HepG2 (cell line): ENCODE results near the gene TLE1. TPM values are rescaled to one million over a fixed set of nuclear protein-coding genes. Genes with fewer than 3 reads are reported as not detected.

Experiments
- ATAC-seq: fragments of 200-7000 bp; cut with Tn5 transposase; 3 replicates; pipeline ENCODE4 v1.9.1; 2020; ENCODE audit warnings: mild to moderate bottlenecking, moderate library complexity
- BruUV-seq: library from RNA; stranded (reverse); fragments of 400-500 nt; replicated peaks from 2 replicates; lab custom pipeline; 2021; lab: Mats Ljungman, UMichigan
- CTCF ChIA-PET: fragments of 300-600 bp; formaldehyde crosslinking; extraction: SDS; loops from one replicate; lab custom pipeline; 2021; ENCODE audit warnings: low total read pairs, inconsistent platforms, low intra/inter-chr PET ratio; lab: Yijun Ruan, JAX
- POLR2A ChIA-PET: fragments of 350-600 bp; sonication (Branson Sonifier 250); formaldehyde crosslinking; loops from one replicate; lab custom pipeline; 2020; ENCODE audit warnings: antibody characterized with exemption, inconsistent platforms; lab: Yijun Ruan, JAX
- DNase-seq: peaks from one replicate; pipeline ENCODE4 v3.0.0-alpha.2; 2015; ENCODE audit warnings: low spot score
- FAIRE-seq: peaks from 3 replicates; lab custom pipeline; 2011; peaks lifted over from hg19 to GRCh38; lab: Jason Lieb, UNC
- H2AFZ ChIP-seq: one replicate; pipeline ENCODE4 v1.6.1; 2011; ENCODE audit warnings: low read length, inconsistent platforms
- H3K27ac ChIP-seq: fragments of 300-600 bp; 3 replicates; pipeline ENCODE4 v1.8.0; 2011; ENCODE audit warnings: mixed run types, mild to moderate bottlenecking, mixed read lengths, low read length, inconsistent platforms; ENCODE audit not compliant: insufficient read depth; ENCODE audit errors: extremely low read length
- H3K27me3 ChIP-seq, 2 experiments: fragments of 200-600 bp in 1 of 2; 2 replicates in 1 of 2; 3 replicates in 1 of 2; pipeline versions ENCODE4 v1.6.0 to v1.8.0; 2011; ENCODE audit warnings: low read length in 2 of 2, mild to moderate bottlenecking in 2 of 2, moderate library complexity in 2 of 2, inconsistent platforms in 1 of 2; ENCODE audit not compliant: insufficient read depth in 2 of 2, control insufficient read depth in 1 of 2
- H3K36me3 ChIP-seq, 2 experiments: fragments of 200-600 bp in 1 of 2; replicated peaks in 1 of 2; 2 replicates in 1 of 2; 3 replicates in 1 of 2; pipeline versions ENCODE4 v1.5.1 to v1.8.0; 2011; ENCODE audit warnings: low read length in 2 of 2, inconsistent platforms in 1 of 2; ENCODE audit not compliant: insufficient read depth in 2 of 2, control insufficient read depth in 1 of 2
- H3K4me1 ChIP-seq: 2 replicates; pipeline ENCODE4 v1.5.1; 2012; ENCODE audit warnings: low read length, inconsistent platforms; ENCODE audit not compliant: insufficient read depth
- H3K4me2 ChIP-seq: 2 replicates; pipeline ENCODE4 v1.6.0; 2011; ENCODE audit warnings: low read depth, low read length, inconsistent platforms
- H3K4me3 ChIP-seq, 3 experiments: fragments of 200-600 bp in 1 of 3; sonication (generic), shearing (Covaris generic) in 1 of 3; replicated peaks in 1 of 3; 2 replicates each; pipeline ENCODE4 v1.5.1; 2011 to 2016; ENCODE audit warnings: low read length in 3 of 3, inconsistent platforms in 2 of 3, low read depth in 2 of 3, mild to moderate bottlenecking in 2 of 3, control low read depth in 1 of 3, mixed read lengths in 1 of 3; ENCODE audit not compliant: insufficient read depth in 1 of 3
- H3K79me2 ChIP-seq: one replicate; pipeline ENCODE4 v1.6.1; 2011; ENCODE audit warnings: low read length, inconsistent platforms; ENCODE audit not compliant: insufficient read depth
- H3K9ac ChIP-seq: 2 replicates; pipeline ENCODE4 v1.6.0; 2011; ENCODE audit warnings: mild to moderate bottlenecking, low read depth, low read length, inconsistent platforms; ENCODE audit not compliant: insufficient read depth
- H3K9me3 ChIP-seq: 2 replicates; pipeline ENCODE4 v1.5.1; 2012; ENCODE audit warnings: mild to moderate bottlenecking, low read length
- H4K20me1 ChIP-seq: 2 replicates; pipeline ENCODE4 v1.6.0; 2011; ENCODE audit warnings: inconsistent platforms, mild to moderate bottlenecking, low read length, moderate library complexity; ENCODE audit not compliant: insufficient read depth
- CEBPB ChIP-seq: IDR thresholded peaks from 2 replicates; pipeline ENCODE4 v1.6.1; 2011; ENCODE audit warnings: low read depth, low read length, improper control_type of control experiment, borderline replicate concordance
- FOSL2 ChIP-seq: sonication (generic); formaldehyde crosslinking; IDR thresholded peaks from 2 replicates; pipeline ENCODE4 v1.4.0; 2020; ENCODE audit warnings: missing genetic modification reagents
- GATA4 ChIP-seq: sonication (generic); IDR thresholded peaks from 2 replicates; pipeline ENCODE4 v1.6.1; 2016; ENCODE audit warnings: antibody characterized with exemption, low read depth, borderline replicate concordance
- HNF4A ChIP-seq: sonication (generic); formaldehyde crosslinking; IDR thresholded peaks from 2 replicates; pipeline ENCODE4 v1.4.0; 2020; ENCODE audit warnings: missing genetic modification reagents
- IKZF1 ChIP-seq: fragments of 450-650 bp; IDR thresholded peaks from 2 replicates; pipeline ENCODE4 v1.7.1; 2016
- MAFF ChIP-seq: IDR thresholded peaks from 2 replicates; pipeline ENCODE4 v1.6.1; 2011; ENCODE audit warnings: low read depth, low read length, improper control_type of control experiment
- SOX5 ChIP-seq: IDR thresholded peaks from 2 replicates; pipeline ENCODE4 v1.6.1; 2016; ENCODE audit warnings: borderline replicate concordance
- ZNF10 ChIP-seq: sonication (generic); formaldehyde crosslinking; IDR thresholded peaks from 2 replicates; pipeline ENCODE4 v1.4.0; 2020; ENCODE audit warnings: mild to moderate bottlenecking, low read depth, missing genetic modification reagents, borderline replicate concordance
- ZNF713 ChIP-seq: sonication (generic); formaldehyde crosslinking; IDR thresholded peaks from 2 replicates; pipeline ENCODE4 v1.4.0; 2020; ENCODE audit warnings: mild to moderate bottlenecking, missing genetic modification reagents
- WGBS: methylation state at CpG from one replicate; pipeline ENCODE4 v1.1.6; 2017; ENCODE audit warnings: low lambda C conversion rate; 5-methylcytosine and 5-hydroxymethylcytosine counted together
- in situ Hi-C: cut with HindIII; loops from 2 replicates; pipeline ENCODE4 v1.10.0; 2017; ENCODE audit warnings: low pct_unique_long_range_greater_than_20kb; ENCODE audit not compliant: extremely low pct_ligation_motif_present
- intact Hi-C: fragments of 100-400 bp; cut with micrococcal nuclease; formaldehyde crosslinking; loops from one replicate; pipeline ENCODE4 v1.10.0; 2022; ENCODE audit not compliant: unreplicated experiment
- polyA plus RNA-seq, 8 experiments: library from polyadenylated mRNA; depleted of rRNA in 3 of 8; stranded (reverse) in 7 of 8; unstranded in 1 of 8; fragments of >200 nt; fragmentation: Illumina TruSeq in 4 of 8; extraction: Trizol in 4 of 8; gene quantifications; 2 replicates each; pipeline versions ENCODE4 v1.2.1 to v1.2.3, GENCODE V29; 2011 to 2016; ENCODE audit warnings: low read depth in 4 of 8, missing spikeins in 1 of 8, mixed read lengths in 1 of 8; ENCODE audit not compliant: insufficient read depth in 1 of 8
- total RNA-seq, 5 experiments: library from RNA; depleted of rRNA; stranded (reverse); fragments of >200 nt; fragmentation: Illumina TruSeq; extraction: Trizol; gene quantifications; 2 replicates each; pipeline ENCODE4 v1.2.3, GENCODE V29; 2016; ENCODE audit warnings: low read depth in 1 of 5
- TF ChIP-seq, protein P1 (sequence below), 2 experiments: fragments of 450-650 bp in 1 of 2; sonication (generic) in 1 of 2; formaldehyde crosslinking in 1 of 2; IDR thresholded peaks; 2 replicates each; pipeline versions ENCODE4 v1.6.1 to v1.8.0; 2016 to 2022; ENCODE audit warnings: antibody characterized with exemption in 1 of 2, mild to moderate bottlenecking in 1 of 2, missing genetic modification reagents in 1 of 2

The TLE1 gene
- total and polyA plus RNA-seq, 2 of the 13 experiments (the other 11 are each of a cell fraction or from before 2014, with no cell fraction given), result 35.9 to 109 TPM

DNA sequence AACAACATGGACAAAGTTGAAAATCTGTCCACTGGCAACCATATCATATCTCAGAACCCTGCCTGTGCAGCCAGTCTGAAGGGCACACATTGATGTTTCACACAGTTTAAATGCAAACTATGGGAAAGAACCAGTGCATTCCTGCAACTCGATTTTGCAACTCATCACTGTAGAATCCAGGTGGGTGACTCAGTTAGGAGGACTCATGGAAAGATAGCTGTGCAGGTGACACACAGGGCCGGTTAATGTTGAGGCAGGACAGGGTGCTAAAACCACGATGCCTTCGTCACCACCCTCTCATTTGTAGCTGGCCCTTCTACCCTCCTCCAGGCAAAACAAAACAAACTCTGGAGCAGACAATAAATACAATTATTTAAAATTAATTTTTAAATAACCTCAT is 62.8 kb downstream of the TLE1 start:
- Histone ChIP-seq H3K4me2 (no peak overlapping the region), H3K9me3 (no peaks in the 10 kb centered on the region), H3K27me3 (no peaks in the 10 kb centered on the region), H3K36me3 (peaks cover 4 to 30% of the 10 kb centered on the region in 2 experiments; a peak in 4 of 5 replicates), H3K4me1 (peaks cover 52% of the 10 kb centered on the region), H3K9ac (no peak overlapping the region), H3K4me3 (no peak overlapping the region), H4K20me1 (no peaks in the 10 kb centered on the region), H3K79me2 (peaks cover 6% of the 10 kb centered on the region), H2AFZ (no peak overlapping the region), H3K27ac (no peak overlapping the region)
- intact Hi-C loops, result no loop called here
- ChIA-PET CTCF (no interaction called here), POLR2A (interaction anchor here (0.8 kb wide), 1 partner anchor 38 kb away, joined by 4 read pairs; no protein-coding TSS in a partner anchor)
- ATAC-seq (peak; percentile 26; the same call in 2 of the 3 replicates), DNase-seq (peak; percentile 56), FAIRE-seq (no peak)
- 79% methylated on average over 4 of the region's 4 CpGs for WGBS
- BruUV-seq, result no TSS peak
- in situ Hi-C loops, result no loop called here
- TF ChIP-seq MAFF (peak; percentile 21; the same call in 1 of the 2 replicates), CEBPB (peak; percentile 28; the same call in 1 of the 2 replicates), GATA4 (no peak), FOSL2 (CRISPR knock-in tag) (peak; percentile 80)

DNA sequence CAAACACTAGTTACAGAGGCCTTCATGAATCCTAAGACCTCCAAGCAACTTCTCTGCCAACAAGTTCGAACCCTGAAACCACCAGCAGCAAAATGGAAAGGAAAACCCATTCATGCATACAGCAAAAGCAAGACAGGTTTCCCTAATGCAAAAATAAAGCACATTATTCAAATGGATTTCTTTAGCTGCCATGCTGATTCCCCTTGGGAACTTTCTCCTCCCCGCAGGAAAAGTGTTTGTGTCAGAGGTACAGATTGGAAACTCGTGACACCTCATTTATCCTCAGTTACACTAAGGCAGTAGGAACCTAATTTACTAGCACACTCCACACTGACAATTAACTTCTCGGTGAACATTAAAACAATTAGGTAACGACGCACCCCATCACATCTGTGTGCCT is 63.4 kb downstream of the TLE1 start:
- Histone ChIP-seq H3K79me2 (peaks cover 6% of the 10 kb centered on the region), H3K4me3 (no peak overlapping the region), H3K4me2 (no peak overlapping the region), H3K9ac (no peak overlapping the region), H2AFZ (no peak overlapping the region), H3K36me3 (peaks cover 8 to 30% of the 10 kb centered on the region in 2 experiments), H3K9me3 (no peaks in the 10 kb centered on the region)
- CTCF ChIA-PET, result no interaction called here
- intact Hi-C loops, result no loop called here
- POLR2A ChIA-PET, result no interaction called here
- BruUV-seq, result no TSS peak
- no peak for DNase-seq
- in situ Hi-C loops, result no loop called here
- no peak for FAIRE-seq
- 95% methylated on average over 6 of the region's 6 CpGs for WGBS
- TF ChIP-seq, protein P1, sequence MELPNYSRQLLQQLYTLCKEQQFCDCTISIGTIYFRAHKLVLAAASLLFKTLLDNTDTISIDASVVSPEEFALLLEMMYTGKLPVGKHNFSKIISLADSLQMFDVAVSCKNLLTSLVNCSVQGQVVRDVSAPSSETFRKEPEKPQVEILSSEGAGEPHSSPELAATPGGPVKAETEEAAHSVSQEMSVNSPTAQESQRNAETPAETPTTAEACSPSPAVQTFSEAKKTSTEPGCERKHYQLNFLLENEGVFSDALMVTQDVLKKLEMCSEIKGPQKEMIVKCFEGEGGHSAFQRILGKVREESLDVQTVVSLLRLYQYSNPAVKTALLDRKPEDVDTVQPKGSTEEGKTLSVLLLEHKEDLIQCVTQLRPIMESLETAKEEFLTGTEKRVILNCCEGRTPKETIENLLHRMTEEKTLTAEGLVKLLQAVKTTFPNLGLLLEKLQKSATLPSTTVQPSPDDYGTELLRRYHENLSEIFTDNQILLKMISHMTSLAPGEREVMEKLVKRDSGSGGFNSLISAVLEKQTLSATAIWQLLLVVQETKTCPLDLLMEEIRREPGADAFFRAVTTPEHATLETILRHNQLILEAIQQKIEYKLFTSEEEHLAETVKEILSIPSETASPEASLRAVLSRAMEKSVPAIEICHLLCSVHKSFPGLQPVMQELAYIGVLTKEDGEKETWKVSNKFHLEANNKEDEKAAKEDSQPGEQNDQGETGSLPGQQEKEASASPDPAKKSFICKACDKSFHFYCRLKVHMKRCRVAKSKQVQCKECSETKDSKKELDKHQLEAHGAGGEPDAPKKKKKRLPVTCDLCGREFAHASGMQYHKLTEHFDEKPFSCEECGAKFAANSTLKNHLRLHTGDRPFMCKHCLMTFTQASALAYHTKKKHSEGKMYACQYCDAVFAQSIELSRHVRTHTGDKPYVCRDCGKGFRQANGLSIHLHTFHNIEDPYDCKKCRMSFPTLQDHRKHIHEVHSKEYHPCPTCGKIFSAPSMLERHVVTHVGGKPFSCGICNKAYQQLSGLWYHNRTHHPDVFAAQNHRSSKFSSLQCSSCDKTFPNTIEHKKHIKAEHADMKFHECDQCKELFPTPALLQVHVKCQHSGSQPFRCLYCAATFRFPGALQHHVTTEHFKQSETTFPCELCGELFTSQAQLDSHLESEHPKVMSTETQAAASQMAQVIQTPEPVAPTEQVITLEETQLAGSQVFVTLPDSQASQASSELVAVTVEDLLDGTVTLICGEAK (IDR thresholded peaks at IDR 0.05), result no peak
- TF ChIP-seq, protein P1 (CRISPR knock-in tag; IDR thresholded peaks at IDR 0.05), result no peak
- TF ChIP-seq SOX5 (CRISPR knock-in tag) (no peak), IKZF1 (no peak), ZNF10 (CRISPR knock-in tag) (no peak), HNF4A (no peak), ZNF713 (no peak), GATA4 (no peak)
- TF ChIP-seq, all 625 proteins: peak for 0
- no peak for ATAC-seq
- Histone ChIP-seq H4K20me1 (no peaks in the 10 kb centered on the region), H3K4me1 (peaks cover 47% of the 10 kb centered on the region), H3K27me3 (no peaks in the 10 kb centered on the region), H3K27ac (no peak overlapping the region)
